Measurements from ENCODE around the gene PLEKHA8.

Gene PLEKHA8

DNA sequence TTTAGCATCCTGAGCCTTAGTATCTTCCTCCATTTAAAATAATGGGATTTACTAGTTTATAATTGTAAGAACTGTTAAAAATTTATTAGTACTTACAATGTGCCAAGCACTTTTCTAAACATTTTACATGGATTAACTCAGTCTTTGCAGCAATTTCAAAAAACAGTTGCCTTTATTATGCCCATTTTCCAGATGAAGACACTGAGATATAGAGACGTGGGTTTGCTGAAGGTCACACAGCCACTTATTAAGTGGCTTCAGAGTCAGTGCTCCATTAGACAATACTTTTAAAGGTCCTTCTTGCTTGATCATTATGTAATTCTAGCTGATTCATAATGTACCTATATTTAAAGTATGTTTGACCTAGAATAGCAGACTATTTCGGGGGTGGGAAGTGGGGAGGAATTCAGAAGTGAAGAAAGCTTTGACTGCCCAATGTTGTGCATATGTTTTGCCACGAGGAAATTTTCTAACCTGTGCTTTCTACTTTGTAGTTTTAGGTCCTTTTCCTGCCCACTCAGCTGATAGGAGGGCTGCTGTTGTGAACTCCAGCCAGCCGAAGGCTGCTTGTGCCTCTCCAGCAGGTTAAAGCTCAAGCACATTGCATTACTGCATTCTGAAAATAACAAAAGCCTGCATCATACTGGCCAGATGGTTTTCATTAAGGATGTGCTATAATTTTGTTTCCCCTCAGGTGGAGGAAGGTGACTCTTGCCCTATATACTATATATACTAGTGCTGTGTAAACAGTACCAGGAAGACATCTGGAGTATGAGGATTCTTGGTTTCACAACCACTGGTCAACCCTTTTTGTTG, 4.3 kb downstream of the PLEKHA8 start:
- no peak for DNase-seq
- TF ChIP-seq POLR2A (IDR thresholded peaks at IDR 0.05; ENCODE audit: low read length) (no peak), GATA1 (IDR thresholded peaks at IDR 0.05; ENCODE audit: low read depth, low read length) (no peak)

DNA sequence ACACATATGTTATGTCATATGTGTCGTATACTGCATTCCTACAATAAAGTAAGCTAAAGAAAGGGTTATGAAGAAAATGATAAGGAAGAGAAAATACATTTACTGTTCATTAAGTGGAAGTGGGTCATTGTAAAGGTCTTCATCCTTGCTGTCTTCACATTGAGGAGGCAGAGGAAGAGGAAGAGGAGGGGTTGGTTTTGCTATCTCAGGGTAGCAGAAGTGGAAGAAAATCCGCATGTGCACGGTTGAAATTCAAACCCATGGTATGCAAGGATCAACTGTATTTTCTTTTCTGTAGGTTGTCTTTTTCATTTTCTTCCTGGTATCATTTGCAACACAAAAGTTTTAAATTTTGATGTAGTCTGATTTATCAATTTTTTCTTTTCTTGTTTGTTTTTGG, 6.3 kb downstream of the PLEKHA8 start:
- no peak for TF ChIP-seq GATA1 (IDR thresholded peaks at IDR 0.05; ENCODE audit: low read depth, low read length)
- TF ChIP-seq POLR2A (IDR thresholded peaks at IDR 0.05; ENCODE audit: low read length), result no peak
- DNase-seq, result peak in 1 of 2 experiments; percentile 20

DNA sequence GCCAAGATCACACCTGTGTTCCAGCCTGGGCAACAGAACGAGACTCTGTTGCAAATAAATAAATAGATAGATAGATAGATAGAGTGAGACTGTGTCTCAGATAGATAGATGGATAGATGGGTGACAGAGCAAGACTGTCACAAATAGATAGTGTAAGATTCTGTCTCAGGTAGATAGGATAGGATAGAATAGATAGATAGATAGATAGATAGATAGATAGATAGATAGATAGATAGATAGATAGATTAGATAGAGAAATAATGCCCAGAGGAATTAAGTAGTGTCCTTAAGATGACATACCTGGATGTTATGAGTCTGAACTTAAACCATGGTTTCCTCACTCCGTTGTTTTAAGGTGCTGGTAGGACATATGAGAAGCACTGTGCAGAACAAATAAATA, 8.0 kb downstream of the PLEKHA8 start:
- DNase-seq, result no peak
- no peak for TF ChIP-seq GATA1 (IDR thresholded peaks at IDR 0.05; ENCODE audit: low read depth, low read length)
- no peak for TF ChIP-seq POLR2A (IDR thresholded peaks at IDR 0.05; ENCODE audit: low read length)

DNA sequence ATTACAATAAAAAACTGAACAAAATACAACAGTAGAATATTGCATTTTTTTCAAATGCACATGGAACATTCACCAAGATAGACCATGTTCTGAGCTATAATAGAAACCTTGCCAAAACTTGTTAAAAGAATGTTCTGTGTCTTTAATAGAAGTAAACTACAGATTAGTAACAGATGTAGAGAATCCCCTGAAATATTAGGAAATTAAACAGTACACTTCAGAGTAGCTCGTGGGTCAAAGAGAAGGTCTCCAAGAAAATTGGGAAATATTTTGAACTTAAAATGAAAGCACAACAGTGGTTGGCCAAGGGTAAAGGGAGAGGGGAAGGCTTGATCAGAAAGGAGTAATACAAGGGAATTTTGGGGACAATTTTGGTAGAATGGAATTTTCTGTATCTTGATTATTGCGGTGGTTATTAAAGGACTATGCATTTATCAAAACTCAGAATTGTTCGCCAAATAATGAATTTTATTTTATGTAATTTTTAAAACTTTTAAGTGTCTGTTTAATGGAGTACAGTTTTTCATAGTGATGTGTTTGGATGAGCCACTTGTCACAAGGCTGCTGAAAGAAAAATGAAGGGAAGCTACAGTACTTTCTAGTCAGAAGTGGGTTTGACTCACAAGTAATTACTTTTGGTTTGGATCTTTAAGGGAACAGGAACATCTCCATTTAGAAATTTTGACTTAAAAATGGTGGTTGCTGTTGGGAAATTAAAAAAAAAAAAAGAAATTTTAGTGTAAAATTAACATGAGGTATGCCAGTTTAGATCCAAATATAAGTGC, 10.2 kb downstream of the PLEKHA8 start:
- no peak for DNase-seq
- TF ChIP-seq POLR2A (IDR thresholded peaks at IDR 0.05; ENCODE audit: low read length) (no peak), GATA1 (IDR thresholded peaks at IDR 0.05; ENCODE audit: low read depth, low read length) (no peak)

DNA sequence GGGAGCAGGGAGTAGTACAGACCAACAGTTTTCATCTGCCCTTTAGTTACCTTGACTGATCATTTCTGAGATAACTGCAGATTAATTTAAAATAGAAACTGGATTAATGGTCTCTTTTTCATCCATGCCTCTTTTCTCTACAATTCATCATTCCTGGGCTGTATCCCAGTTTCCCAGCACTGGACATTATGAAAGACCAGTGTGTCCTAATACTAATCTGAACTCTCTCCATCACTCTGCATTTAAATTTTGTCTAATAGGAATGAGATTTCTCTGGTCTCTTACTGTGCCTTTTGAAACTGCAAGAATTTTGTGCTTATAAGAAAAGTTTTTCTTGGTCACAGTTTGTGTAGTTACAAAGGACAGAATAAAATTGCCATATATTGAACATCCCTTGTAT, 12.7 kb downstream of the PLEKHA8 start:
- no peak for TF ChIP-seq GATA1 (IDR thresholded peaks at IDR 0.05; ENCODE audit: low read depth, low read length)
- no peak for TF ChIP-seq POLR2A (IDR thresholded peaks at IDR 0.05; ENCODE audit: low read length)
- no peak for DNase-seq

DNA sequence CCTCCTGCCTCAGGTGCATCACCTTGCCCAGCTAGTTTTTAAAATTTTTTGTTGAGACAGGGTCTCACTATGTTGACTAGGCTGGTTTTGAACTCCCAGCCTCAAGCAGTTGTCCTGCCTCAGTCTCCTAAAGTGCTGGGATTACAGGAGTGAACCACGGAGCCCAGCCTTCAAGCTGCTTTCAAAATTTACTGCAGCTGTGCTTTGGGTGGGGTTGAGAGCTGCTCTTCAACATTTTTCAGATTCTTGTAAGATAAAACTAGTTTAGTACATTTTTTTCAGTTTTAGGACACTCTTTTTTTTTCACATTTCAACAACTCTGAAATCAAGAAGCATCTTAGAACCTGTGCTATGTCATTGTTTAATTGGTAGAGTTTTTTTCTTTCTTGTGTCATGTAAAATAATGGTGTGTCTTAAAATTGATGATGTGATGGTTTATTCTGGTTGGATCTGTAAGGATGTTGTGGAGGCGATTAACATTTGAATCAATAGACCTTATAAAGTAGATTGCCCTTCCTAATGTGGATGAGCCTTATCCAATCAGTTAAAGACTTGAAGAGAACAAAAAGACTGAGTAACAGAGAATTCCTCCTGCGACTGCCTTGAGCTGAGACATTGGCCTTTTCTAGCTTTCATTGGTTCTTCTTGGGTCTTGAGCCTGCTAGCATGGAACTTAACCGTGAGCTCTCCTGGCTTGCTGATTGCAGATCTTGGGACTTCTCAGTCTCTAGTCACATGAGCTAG, 13.5 kb downstream of the PLEKHA8 start:
- TF ChIP-seq POLR2A (IDR thresholded peaks at IDR 0.05; ENCODE audit: low read length) (no peak), GATA1 (IDR thresholded peaks at IDR 0.05; ENCODE audit: low read depth, low read length) (no peak)
- no peak for DNase-seq

DNA sequence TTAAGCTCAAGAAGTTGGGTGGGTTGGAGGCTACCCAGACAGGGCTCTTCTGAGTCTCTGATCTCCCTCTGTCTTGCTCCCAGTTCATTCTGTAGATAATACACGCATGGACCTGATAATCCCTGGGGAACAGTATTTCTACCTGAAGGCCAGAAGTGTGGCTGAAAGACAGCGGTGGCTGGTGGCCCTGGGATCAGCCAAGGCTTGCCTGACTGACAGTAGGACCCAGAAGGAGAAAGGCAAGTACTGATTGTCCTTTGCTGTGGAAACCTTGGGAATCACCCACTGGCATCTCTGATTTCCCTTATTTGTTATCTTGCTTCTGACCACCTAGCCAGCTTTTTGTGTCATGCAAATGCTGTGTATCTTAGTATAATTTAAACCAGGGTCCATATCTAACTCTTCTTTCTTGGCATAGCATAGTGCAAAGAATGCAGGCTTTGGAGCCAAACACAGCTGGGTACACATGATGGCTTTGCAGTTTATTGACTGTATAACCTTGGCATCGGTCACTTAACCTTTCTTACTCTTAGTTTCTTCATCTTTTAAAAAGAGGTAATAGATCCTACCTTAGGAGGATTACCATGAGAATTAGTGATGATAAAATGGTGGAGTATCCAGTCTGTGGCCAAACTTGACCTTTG, 18.0 kb downstream of the PLEKHA8 start:
- TF ChIP-seq GATA1 (IDR thresholded peaks at IDR 0.05; ENCODE audit: low read depth, low read length) (no peak), POLR2A (IDR thresholded peaks at IDR 0.05; ENCODE audit: low read length) (no peak)
- DNase-seq, result no peak

DNA sequence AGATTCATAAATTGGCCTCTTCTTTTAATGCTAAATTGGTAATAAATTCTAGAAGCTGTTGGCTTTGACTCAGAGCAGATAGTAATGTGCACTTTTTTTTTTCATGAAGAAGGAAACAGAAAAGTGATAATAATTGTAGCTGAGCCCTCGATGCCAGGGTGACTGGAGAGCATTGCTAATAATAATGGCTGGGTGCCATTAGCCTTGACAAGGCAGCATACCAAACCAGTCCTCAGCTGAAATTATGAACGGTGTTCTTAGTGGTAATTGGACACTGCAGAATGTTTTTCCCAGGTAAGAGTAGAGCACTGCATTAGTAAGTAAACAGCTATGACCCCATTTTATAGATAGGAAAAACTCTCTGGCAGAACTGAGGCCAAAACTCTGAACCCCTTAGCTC, 18.9 kb downstream of the PLEKHA8 start:
- TF ChIP-seq GATA1 (IDR thresholded peaks at IDR 0.05; ENCODE audit: low read depth, low read length) (no peak), POLR2A (IDR thresholded peaks at IDR 0.05; ENCODE audit: low read length) (no peak)
- DNase-seq, result no peak

DNA sequence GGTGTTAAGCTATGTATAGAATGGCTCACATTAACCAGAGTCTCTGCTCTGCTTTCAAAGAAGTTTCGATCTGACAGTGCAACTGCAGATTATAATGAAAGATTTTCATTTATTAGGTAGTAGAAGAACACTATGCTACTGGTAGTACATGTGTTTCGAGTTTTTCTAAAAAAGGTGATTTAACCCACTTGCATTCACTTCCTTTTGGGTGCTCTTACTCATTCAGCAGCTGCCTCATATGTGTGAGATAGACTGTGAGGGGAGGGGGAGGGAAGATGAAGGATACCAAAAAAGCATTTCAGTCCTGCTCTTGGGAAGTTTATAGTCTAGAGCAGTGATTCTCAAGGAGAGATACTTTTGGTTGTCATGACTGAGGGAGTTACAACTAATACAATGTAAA, 20.4 kb downstream of the PLEKHA8 start:
- no peak for TF ChIP-seq GATA1 (IDR thresholded peaks at IDR 0.05; ENCODE audit: low read depth, low read length)
- no peak for TF ChIP-seq POLR2A (IDR thresholded peaks at IDR 0.05; ENCODE audit: low read length)
- no peak for DNase-seq

DNA sequence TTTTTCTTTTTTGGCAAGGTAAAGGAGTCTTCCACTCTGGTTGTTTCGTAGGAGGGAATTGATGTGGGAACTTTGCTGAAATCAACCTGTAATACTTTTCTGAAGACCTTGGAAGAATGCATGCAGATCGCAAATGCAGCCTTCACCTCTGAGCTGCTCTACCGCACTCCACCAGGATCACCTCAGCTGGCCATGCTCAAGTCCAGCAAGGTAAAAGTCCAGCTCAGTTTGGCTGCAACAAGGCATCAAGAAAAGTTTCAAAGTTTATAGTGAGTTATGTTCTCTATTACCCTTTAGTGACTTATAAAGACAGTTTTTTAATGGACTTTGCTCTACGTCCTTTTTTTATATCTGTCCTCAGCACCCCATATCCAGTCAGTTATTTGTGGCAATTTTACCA, 21.0 kb downstream of the PLEKHA8 start:
- no peak for TF ChIP-seq GATA1 (IDR thresholded peaks at IDR 0.05; ENCODE audit: low read depth, low read length)
- TF ChIP-seq POLR2A (IDR thresholded peaks at IDR 0.05; ENCODE audit: low read length), result no peak
- no peak for DNase-seq

DNA sequence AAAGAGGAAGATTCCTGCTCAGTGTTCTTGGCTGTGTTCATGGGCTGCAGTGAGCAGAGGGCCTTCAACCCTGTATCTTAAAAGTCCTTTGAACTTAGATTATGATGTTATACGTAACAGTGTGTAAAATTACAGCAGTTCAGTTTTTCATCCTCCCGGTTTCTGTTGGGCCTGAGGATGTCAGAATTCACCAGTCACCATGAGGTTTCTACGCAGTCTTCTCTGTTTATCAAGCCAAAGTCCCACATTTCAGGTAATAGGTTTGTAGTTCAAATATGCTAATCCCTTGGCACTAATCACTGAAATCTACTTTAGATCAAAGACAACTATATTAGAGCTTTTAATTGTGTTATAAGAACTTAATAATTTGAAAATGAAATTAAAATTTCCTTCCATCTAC, 24.9 kb downstream of the PLEKHA8 start:
- DNase-seq, result no peak
- TF ChIP-seq GATA1 (IDR thresholded peaks at IDR 0.05; ENCODE audit: low read depth, low read length), result no peak
- no peak for TF ChIP-seq POLR2A (IDR thresholded peaks at IDR 0.05; ENCODE audit: low read length)

DNA sequence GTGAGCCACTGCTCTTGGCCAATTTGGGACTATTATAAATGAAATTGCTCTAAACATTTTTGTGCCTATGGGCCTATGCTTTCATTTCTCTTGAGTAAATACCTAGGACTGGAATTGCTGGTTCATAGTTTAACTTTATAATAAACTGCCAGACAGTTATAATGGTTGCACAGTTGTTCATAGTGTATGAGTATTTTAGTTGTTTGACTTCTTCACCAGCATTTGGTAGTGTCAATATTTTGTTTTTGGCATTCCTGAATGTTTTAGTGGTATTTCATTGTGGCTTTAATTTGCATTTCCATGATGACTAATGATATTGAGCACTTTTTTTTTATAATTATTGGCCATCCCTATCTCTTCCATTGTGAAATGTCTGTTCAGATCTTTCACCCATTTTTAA, 29.5 kb downstream of the PLEKHA8 start:
- TF ChIP-seq GATA1 (IDR thresholded peaks at IDR 0.05; ENCODE audit: low read depth, low read length) (no peak), POLR2A (IDR thresholded peaks at IDR 0.05; ENCODE audit: low read length) (no peak)
- DNase-seq, result no peak

DNA sequence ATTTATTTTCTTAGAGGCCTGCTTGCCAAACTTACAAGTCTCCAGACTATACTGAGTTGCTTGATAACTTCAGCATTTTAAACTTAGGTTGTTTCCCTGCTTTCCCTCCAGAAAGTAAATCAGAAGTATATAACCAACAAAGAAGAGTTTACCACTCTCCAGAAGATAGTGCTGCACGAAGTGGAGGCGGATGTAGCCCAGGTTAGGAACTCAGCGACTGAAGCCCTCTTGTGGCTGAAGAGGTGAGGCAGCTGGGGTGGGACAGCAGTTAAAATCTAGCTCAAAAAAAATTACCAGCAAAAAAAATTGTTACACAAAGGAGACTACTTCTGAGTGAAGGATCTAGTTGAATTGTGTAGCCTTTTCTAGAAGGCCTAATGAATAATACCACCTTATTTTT, 33.6 kb downstream of the PLEKHA8 start:
- DNase-seq, result peak; percentile 37 to 46

DNA sequence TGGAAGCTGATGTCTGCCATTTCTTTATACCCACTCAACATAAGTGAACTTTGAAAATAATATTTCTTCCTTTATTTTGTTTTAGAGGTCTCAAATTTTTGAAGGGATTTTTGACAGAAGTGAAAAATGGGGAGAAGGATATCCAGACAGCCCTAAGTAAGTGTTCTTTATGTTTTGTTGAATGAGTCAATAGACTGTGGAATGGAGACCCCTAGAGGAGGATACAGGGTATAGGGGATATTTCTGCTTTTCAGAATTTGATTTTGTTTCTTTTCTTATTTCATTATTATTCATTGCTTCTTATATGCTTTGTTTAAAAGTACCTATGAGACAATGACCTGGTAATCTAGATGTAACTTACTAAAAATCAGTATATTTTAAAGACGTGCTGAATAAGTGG, 34.4 kb downstream of the PLEKHA8 start:
- TF ChIP-seq POLR2A (IDR thresholded peaks at IDR 0.05; ENCODE audit: low read length) (no peak), GATA1 (IDR thresholded peaks at IDR 0.05; ENCODE audit: low read depth, low read length) (no peak)
- DNase-seq, result peak; percentile 44 to 61
